ENCODE measurements around the gene DCDC2C.

DNA sequence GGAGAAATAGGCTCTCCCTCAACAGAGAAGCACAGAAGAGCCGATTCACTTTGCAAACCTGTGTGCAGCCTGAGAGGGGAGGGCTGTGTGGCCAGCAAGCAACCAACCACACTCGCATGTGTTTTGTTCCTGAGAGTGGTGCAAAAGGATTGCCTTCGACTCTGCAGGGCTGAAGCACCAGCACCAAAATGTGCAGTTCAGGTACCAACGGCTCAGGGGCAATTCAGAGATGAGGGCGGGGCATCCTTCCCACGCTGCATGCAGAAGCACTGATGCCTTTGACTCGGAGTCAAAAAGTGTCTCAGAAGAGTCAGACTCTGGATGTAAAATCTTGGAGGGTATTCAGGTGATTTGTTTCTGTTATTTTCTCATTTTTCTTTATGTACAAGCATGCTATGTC lies 55.5 kb downstream of the DCDC2C start:
- no peak for TF ChIP-seq EZH2 (IDR thresholded peaks at IDR 0.05; ENCODE audit: insufficient read depth, poor library complexity, severe bottlenecking)
- TF ChIP-seq EZH2phosphoT487 (IDR thresholded peaks at IDR 0.05; ENCODE audit: insufficient read depth, low read depth): no peak
